Activated naive CD8-positive, alpha-beta T cell treated with anti-CD3 and anti-CD28 coated beads for 36 hours (primary cell): ENCODE results near the gene FBXO28. TPM values are rescaled to one million over a fixed set of nuclear protein-coding genes. Genes with fewer than 3 reads are reported as not detected.

Experiments used
- DNase-seq: peaks from one replicate; pipeline ENCODE4 v3.0.0; 2021
- H3K27ac Mint-ChIP-seq: one replicate; pipeline ENCODE4 v1.8.0; 2022; ENCODE audit warnings: mild to moderate bottlenecking, moderate library complexity, mixed read lengths
- H3K27me3 Mint-ChIP-seq: one replicate; pipeline ENCODE4 v1.8.0; 2022; ENCODE audit warnings: mild to moderate bottlenecking, mixed read lengths
- H3K36me3 Mint-ChIP-seq: one replicate; pipeline ENCODE4 v1.8.0; 2021; ENCODE audit warnings: mild to moderate bottlenecking, mixed read lengths
- H3K4me1 Mint-ChIP-seq: one replicate; pipeline ENCODE4 v1.8.0; 2021; ENCODE audit warnings: mixed read lengths
- H3K4me3 Mint-ChIP-seq: one replicate; pipeline ENCODE4 v1.8.0; 2022; ENCODE audit warnings: mild to moderate bottlenecking, moderate library complexity, mixed read lengths
- H3K9me3 Mint-ChIP-seq: one replicate; pipeline ENCODE4 v1.8.0; 2022; ENCODE audit warnings: mixed read lengths
- total RNA-seq, 2 experiments: library from RNA; stranded (reverse); gene quantifications; one replicate each; pipeline ENCODE4 v1.2.3, GENCODE V29; 2021

The FBXO28 gene
- total RNA-seq, 2 experiments from 2014 or later, result 28.6 to 29.7 TPM

DNA sequence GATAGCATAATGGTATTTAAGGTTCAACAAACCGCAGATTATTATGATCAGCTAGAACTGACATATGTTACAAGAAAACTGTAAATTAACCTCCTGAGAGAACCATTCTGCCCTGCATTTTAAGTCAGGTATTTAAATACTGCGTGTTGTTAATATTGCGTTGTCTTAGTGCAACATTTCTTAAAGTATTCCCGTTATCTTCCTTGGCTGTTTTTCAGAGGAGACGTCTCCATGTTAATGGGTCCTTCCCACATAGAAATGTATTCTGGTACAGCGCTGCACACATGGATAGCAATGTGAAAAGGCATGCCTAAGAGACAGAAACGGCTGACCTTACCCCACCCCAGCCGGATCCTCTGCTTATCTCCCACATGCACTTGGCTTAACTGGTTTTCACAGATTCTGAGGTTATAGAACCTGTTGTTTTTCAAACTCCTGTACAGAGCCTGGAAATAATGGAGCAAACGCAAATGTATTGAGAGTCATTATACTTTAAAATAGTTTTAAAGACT lies 46.3 kb downstream of the FBXO28 start:
- H3K9me3 Mint-ChIP-seq, result no peaks in the 10 kb centered on the region
- H3K27me3 Mint-ChIP-seq, result no peaks in the 10 kb centered on the region
- H3K4me1 Mint-ChIP-seq, result no peaks in the 10 kb centered on the region
- peaks cover 6% of the 10 kb centered on the region for H3K36me3 Mint-ChIP-seq
- no peak for DNase-seq
- H3K27ac Mint-ChIP-seq, result no peak overlapping the region
- no peak overlapping the region for H3K4me3 Mint-ChIP-seq

GRCh38 chr1:224162768-224163167 lies 48.9 kb downstream of the FBXO28 start:
- Mint-ChIP-seq H3K4me1 (no peaks in the 10 kb centered on the region), H3K4me3 (no peak overlapping the region), H3K27ac (no peak overlapping the region), H3K9me3 (peaks cover 1% of the 10 kb centered on the region), H3K27me3 (no peaks in the 10 kb centered on the region), H3K36me3 (peaks cover 2% of the 10 kb centered on the region)
- no peak for DNase-seq

- peaks cover 1% of the 10 kb centered on the region for H3K9me3 Mint-ChIP-seq
- H3K4me3 Mint-ChIP-seq, result no peak overlapping the region
- H3K36me3 Mint-ChIP-seq, result peaks cover 2% of the 10 kb centered on the region
- no peaks in the 10 kb centered on the region for H3K4me1 Mint-ChIP-seq
- H3K27ac Mint-ChIP-seq, result no peak overlapping the region
- DNase-seq, result no peak
- H3K27me3 Mint-ChIP-seq, result no peaks in the 10 kb centered on the region
Observed at GRCh38 chr1:224163311-224163710, 49.4 kb downstream of the FBXO28 start.

GRCh38 chr1:224168859-224169380 lies 55.0 kb downstream of the FBXO28 start:
- no peaks in the 10 kb centered on the region for H3K27me3 Mint-ChIP-seq
- peaks cover 12% of the 10 kb centered on the region for H3K9me3 Mint-ChIP-seq
- peaks cover 6% of the 10 kb centered on the region for H3K36me3 Mint-ChIP-seq
- peak overlapping the region; percentile 70 for H3K27ac Mint-ChIP-seq
- H3K4me3 Mint-ChIP-seq, result peak overlapping the region; percentile 3
- DNase-seq, result peak; percentile 17
- H3K4me1 Mint-ChIP-seq, result peaks cover 26% of the 10 kb centered on the region

DNA sequence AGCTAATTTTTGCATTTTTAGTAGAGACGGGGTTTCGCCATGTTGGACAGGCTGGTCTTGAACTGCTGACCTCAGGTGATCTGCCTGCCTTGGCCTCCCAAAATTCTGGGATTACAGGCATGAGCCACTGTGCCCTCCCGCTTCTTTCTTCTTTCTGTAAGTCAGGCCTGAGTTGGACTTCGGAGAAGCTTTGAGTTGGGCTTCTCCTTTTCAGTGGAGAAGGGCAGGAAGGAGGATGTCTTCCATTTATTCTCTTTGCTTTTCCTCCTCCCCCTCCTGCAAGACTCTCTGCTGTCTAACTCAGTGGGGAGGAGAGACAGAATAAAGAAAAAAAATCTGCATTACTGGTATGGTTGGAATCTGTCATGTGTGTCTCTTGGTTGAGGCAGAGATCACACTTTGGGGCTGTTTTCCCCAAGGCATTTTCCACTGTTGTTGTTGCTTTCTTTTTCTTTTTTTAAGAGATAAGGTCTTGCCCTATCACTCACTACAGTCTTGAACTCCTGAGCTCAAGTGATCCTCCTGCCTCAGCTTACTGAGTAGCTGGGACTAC lies 55.9 kb downstream of the FBXO28 start:
- H3K27ac Mint-ChIP-seq, result no peak overlapping the region
- no peak overlapping the region for H3K4me3 Mint-ChIP-seq
- H3K4me1 Mint-ChIP-seq, result peaks cover 26% of the 10 kb centered on the region
- H3K9me3 Mint-ChIP-seq, result peaks cover 12% of the 10 kb centered on the region
- no peak for DNase-seq
- H3K36me3 Mint-ChIP-seq, result peaks cover 6% of the 10 kb centered on the region
- H3K27me3 Mint-ChIP-seq, result no peaks in the 10 kb centered on the region

DNA sequence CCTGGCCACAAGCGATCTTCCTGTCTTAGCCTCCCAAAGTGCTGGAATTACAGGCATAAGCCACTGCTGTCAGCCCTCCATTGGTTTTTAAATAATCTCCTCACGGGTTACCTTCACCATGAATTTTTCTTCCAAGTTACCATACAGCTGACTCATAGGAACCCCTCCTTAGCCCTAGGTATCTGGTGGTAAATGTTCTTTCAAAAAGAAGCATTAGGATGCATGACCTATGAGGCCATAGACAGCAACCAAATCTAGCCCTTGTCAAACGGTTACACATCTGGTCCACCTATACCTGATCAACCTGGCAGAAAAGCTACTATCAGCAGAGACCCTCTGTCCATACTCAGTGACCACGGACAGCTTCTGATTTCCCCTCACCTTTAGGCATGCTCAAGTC lies 56.4 kb downstream of the FBXO28 start:
- peaks cover 6% of the 10 kb centered on the region for H3K36me3 Mint-ChIP-seq
- DNase-seq, result no peak
- H3K27ac Mint-ChIP-seq, result peak overlapping the region; percentile 18
- H3K9me3 Mint-ChIP-seq, result peaks cover 12% of the 10 kb centered on the region
- no peak overlapping the region for H3K4me3 Mint-ChIP-seq
- no peaks in the 10 kb centered on the region for H3K27me3 Mint-ChIP-seq
- peaks cover 26% of the 10 kb centered on the region for H3K4me1 Mint-ChIP-seq

GRCh38 chr1:224170748-224171478 lies 57.0 kb downstream of the FBXO28 start:
- Mint-ChIP-seq H3K4me1 (peaks cover 30% of the 10 kb centered on the region), H3K27ac (no peak overlapping the region), H3K4me3 (no peak overlapping the region), H3K9me3 (peaks cover 12% of the 10 kb centered on the region), H3K36me3 (peaks cover 6% of the 10 kb centered on the region), H3K27me3 (peaks cover 5% of the 10 kb centered on the region)
- no peak for DNase-seq

- peaks cover 6% of the 10 kb centered on the region for H3K36me3 Mint-ChIP-seq
- DNase-seq, result no peak
- peaks cover 6% of the 10 kb centered on the region for H3K27me3 Mint-ChIP-seq
- peaks cover 31% of the 10 kb centered on the region for H3K4me1 Mint-ChIP-seq
- peaks cover 12% of the 10 kb centered on the region for H3K9me3 Mint-ChIP-seq
- no peak overlapping the region for H3K4me3 Mint-ChIP-seq
- H3K27ac Mint-ChIP-seq, result no peak overlapping the region
Observed at GRCh38 chr1:224172229-224172628, 58.3 kb downstream of the FBXO28 start.

GRCh38 chr1:224173523-224173922 lies 59.6 kb downstream of the FBXO28 start:
- peaks cover 11% of the 10 kb centered on the region for H3K9me3 Mint-ChIP-seq

GRCh38 chr1:224175617-224176016 lies 61.7 kb downstream of the FBXO28 start:
- no peak overlapping the region for H3K27ac Mint-ChIP-seq
- peaks cover 6% of the 10 kb centered on the region for H3K36me3 Mint-ChIP-seq
- no peak for DNase-seq
- H3K4me1 Mint-ChIP-seq, result peaks cover 11% of the 10 kb centered on the region
- no peak overlapping the region for H3K4me3 Mint-ChIP-seq
- H3K9me3 Mint-ChIP-seq, result peaks cover 6% of the 10 kb centered on the region
- H3K27me3 Mint-ChIP-seq, result peaks cover 6% of the 10 kb centered on the region

More at GRCh38 chr1:224173523-224173922, 59.6 kb downstream of the FBXO28 start:
- Mint-ChIP-seq H3K27ac (no peak overlapping the region), H3K4me1 (peaks cover 31% of the 10 kb centered on the region), H3K27me3 (peaks cover 6% of the 10 kb centered on the region), H3K4me3 (no peak overlapping the region), H3K36me3 (peaks cover 6% of the 10 kb centered on the region)
- no peak for DNase-seq

GRCh38 chr1:224177356-224177999 lies 63.6 kb downstream of the FBXO28 start:
- no peaks in the 10 kb centered on the region for H3K36me3 Mint-ChIP-seq
- peaks cover 6% of the 10 kb centered on the region for H3K27me3 Mint-ChIP-seq
- no peaks in the 10 kb centered on the region for H3K9me3 Mint-ChIP-seq
- H3K4me3 Mint-ChIP-seq, result peak overlapping the region; percentile 30
- DNase-seq, result no peak
- H3K27ac Mint-ChIP-seq, result no peak overlapping the region
- peaks cover 19% of the 10 kb centered on the region for H3K4me1 Mint-ChIP-seq

- DNase-seq, result no peak
- no peak overlapping the region for H3K4me3 Mint-ChIP-seq
- no peaks in the 10 kb centered on the region for H3K36me3 Mint-ChIP-seq
- no peak overlapping the region for H3K27ac Mint-ChIP-seq
- H3K4me1 Mint-ChIP-seq, result peaks cover 19% of the 10 kb centered on the region
- H3K9me3 Mint-ChIP-seq, result no peaks in the 10 kb centered on the region
- peaks cover 6% of the 10 kb centered on the region for H3K27me3 Mint-ChIP-seq
Observed at GRCh38 chr1:224178894-224179293, 65.0 kb downstream of the FBXO28 start.

GRCh38 chr1:224180783-224181452 lies 67.0 kb downstream of the FBXO28 start:
- no peak overlapping the region for H3K4me3 Mint-ChIP-seq
- H3K4me1 Mint-ChIP-seq, result peaks cover 31% of the 10 kb centered on the region
- H3K36me3 Mint-ChIP-seq, result peaks cover 18% of the 10 kb centered on the region
- no peak for DNase-seq
- H3K9me3 Mint-ChIP-seq, result no peaks in the 10 kb centered on the region
- H3K27me3 Mint-ChIP-seq, result peaks cover under 1% of the 10 kb centered on the region
- no peak overlapping the region for H3K27ac Mint-ChIP-seq

GRCh38 chr1:224181453-224181810 lies 67.5 kb downstream of the FBXO28 start:
- Mint-ChIP-seq H3K4me3 (peak overlapping the region; percentile 86), H3K27me3 (no peaks in the 10 kb centered on the region), H3K27ac (peak overlapping the region; percentile 90), H3K9me3 (no peaks in the 10 kb centered on the region), H3K36me3 (peaks cover 21% of the 10 kb centered on the region), H3K4me1 (peaks cover 35% of the 10 kb centered on the region)
- no peak for DNase-seq
